Ovary (tissue), 3 donors: ENCODE data around the gene COQ10A.

Experiments
- CTCF ChIP-seq, 3 donors: fragments of 450-650 bp in 2 of 3; fragments of 200-600 bp in 1 of 3; IDR thresholded peaks; one replicate each; pipeline versions ENCODE4 v1.5.1 to v1.8.0; 2016 to 2022; ENCODE audit warnings: antibody characterized with exemption in 3 of 3, mild to moderate bottlenecking in 1 of 3
- EP300 ChIP-seq: sonication (generic); formaldehyde crosslinking; IDR thresholded peaks from one replicate; pipeline ENCODE4 v1.6.1; 2017; ENCODE audit warnings: antibody characterized with exemption
- donor health status: DM: no; HTN: no; CAD: no.

- TF ChIP-seq CTCF (IDR thresholded peaks at IDR 0.05) (no peak), EP300 (no peak)
Measured at GRCh38 chr12:56296295-56296694, 29.6 kb downstream of the COQ10A start.
